ENCODE data around the gene ARL6IP5.

- TF ChIP-seq CTCF (IDR thresholded peaks at IDR 0.05; ENCODE audit: extremely low read depth in 1 of 2, insufficient read depth in 1 of 2, low read depth in 1 of 2, low read length in 2 of 2) (no peak), EZH2 (IDR thresholded peaks at IDR 0.05; ENCODE audit: borderline replicate concordance, low read depth, low read length, severe bottlenecking) (no peak), POLR2A (IDR thresholded peaks at IDR 0.05; ENCODE audit: low read depth, low read length) (no peak), POLR2AphosphoS5 (IDR thresholded peaks at IDR 0.05; ENCODE audit: insufficient read depth, low read depth, low read length) (no peak), MAX (IDR thresholded peaks at IDR 0.05; ENCODE audit: insufficient read depth, insufficient read length) (no peak), GATA2 (IDR thresholded peaks at IDR 0.05; ENCODE audit: insufficient read depth, insufficient read length, low read depth, low read length) (no peak), JUN (IDR thresholded peaks at IDR 0.05; ENCODE audit: borderline replicate concordance, insufficient read depth, insufficient read length, low read depth) (no peak)
These were observed 52.7 kb downstream of the ARL6IP5 start for GRCh38 chr3:69137412-69137811.
